LNCaP clone FGC (cell line): ENCODE data around the gene AIFM2.
"Not testable (repeated sequence)": the region's sequence is repeated elsewhere in the genome, so short reads cannot be mapped to it uniquely, and the experiment has no call there.

Source experiments
- DNase-seq: peaks from one replicate; pipeline ENCODE4 v3.0.0-alpha.2; 2011; ENCODE audit warnings: low read depth
- H3K4me3 ChIP-seq: 2 replicates; pipeline ENCODE4 v1.5.1; 2011; ENCODE audit warnings: mild to moderate bottlenecking, low read depth, low read length, control low read depth
- CTCF ChIP-seq: IDR thresholded peaks from 2 replicates; pipeline ENCODE4 v1.5.1; 2012; ENCODE audit warnings: mild to moderate bottlenecking; ENCODE audit not compliant: control insufficient read depth, insufficient read depth; ENCODE audit errors: extremely low read depth

The AIFM2 gene

GRCh38 chr10:70101668-70102067, 31.0 kb downstream of the AIFM2 start:
- no peak for TF ChIP-seq CTCF
- DNase-seq, result no peak
- no peak overlapping the region for H3K4me3 ChIP-seq

GRCh38 chr10:70101068-70101562, 31.5 kb downstream of the AIFM2 start:
- not testable (repeated sequence) for H3K4me3 ChIP-seq

GRCh38 chr10:70098271-70098670, 34.4 kb downstream of the AIFM2 start:
- no peak for DNase-seq
- no peak for TF ChIP-seq CTCF
- no peak overlapping the region for H3K4me3 ChIP-seq

More at GRCh38 chr10:70101068-70101562, 31.5 kb downstream of the AIFM2 start:
- DNase-seq, result not testable (repeated sequence)

- DNase-seq, result no peak
- H3K4me3 ChIP-seq, result no peak overlapping the region
- TF ChIP-seq CTCF, result no peak
These were observed 35.2 kb downstream of the AIFM2 start for GRCh38 chr10:70097459-70097858.

- no peak overlapping the region for H3K4me3 ChIP-seq
- no peak for DNase-seq
- no peak for TF ChIP-seq CTCF
These were observed 35.8 kb downstream of the AIFM2 start for GRCh38 chr10:70096705-70097420.

GRCh38 chr10:70096016-70096704, 36.5 kb downstream of the AIFM2 start:
- no peak for DNase-seq
- no peak overlapping the region for H3K4me3 ChIP-seq
- TF ChIP-seq CTCF, result no peak

GRCh38 chr10:70094250-70094649, 38.4 kb downstream of the AIFM2 start:
- no peak for TF ChIP-seq CTCF
- DNase-seq, result no peak
- no peak overlapping the region for H3K4me3 ChIP-seq
